Ishikawa (cell line): ENCODE measurements around the gene PTRHD1.
A peak's percentile ranks its signal among the peaks of the same experiment; 100 is the strongest.

ENCODE experiments used
- CEBPB ChIP-seq: IDR thresholded peaks from 2 replicates; pipeline ENCODE4 v1.6.1; 2012
- CREB1 ChIP-seq: IDR thresholded peaks from 2 replicates; pipeline ENCODE4 v1.6.1; 2012; ENCODE audit warnings: low read depth
- EGR1 ChIP-seq: IDR thresholded peaks from 2 replicates; pipeline ENCODE4 v1.6.1; 2012
- EP300 ChIP-seq: IDR thresholded peaks from 2 replicates; pipeline ENCODE4 v1.6.1; 2012; ENCODE audit warnings: borderline replicate concordance
- FOXM1 ChIP-seq: IDR thresholded peaks from 2 replicates; pipeline ENCODE4 v1.6.1; 2012; ENCODE audit warnings: low read depth, borderline replicate concordance
- NFIC ChIP-seq: IDR thresholded peaks from 2 replicates; pipeline ENCODE4 v1.6.1; 2012
- RAD21 ChIP-seq: IDR thresholded peaks from 2 replicates; pipeline ENCODE4 v1.6.1; 2012; ENCODE audit warnings: low read depth
- TAF1 ChIP-seq: IDR thresholded peaks from 2 replicates; pipeline ENCODE4 v1.6.1; 2012; ENCODE audit warnings: low read depth, mild to moderate bottlenecking
- TCF12 ChIP-seq: IDR thresholded peaks from 2 replicates; pipeline ENCODE4 v1.6.1; 2012; ENCODE audit warnings: low read depth
- TEAD4 ChIP-seq: IDR thresholded peaks from 2 replicates; pipeline ENCODE4 v1.6.1; 2012
- YY1 ChIP-seq: IDR thresholded peaks from 2 replicates; pipeline ENCODE4 v1.6.1; 2012; ENCODE audit warnings: low read depth
- ZBTB7A ChIP-seq: IDR thresholded peaks from 2 replicates; pipeline ENCODE4 v1.6.1; 2012; ENCODE audit warnings: low read depth
- TF ChIP-seq, protein P1 (sequence below): IDR thresholded peaks from 2 replicates; pipeline ENCODE4 v1.6.1; 2012; ENCODE audit warnings: low read depth, mild to moderate bottlenecking
- TF ChIP-seq, protein P2 (sequence below): IDR thresholded peaks from 2 replicates; pipeline ENCODE4 v1.6.1; 2012
- TF ChIP-seq, protein P3 (sequence below): IDR thresholded peaks from 2 replicates; pipeline ENCODE4 v1.6.1; 2012

Gene PTRHD1

DNA sequence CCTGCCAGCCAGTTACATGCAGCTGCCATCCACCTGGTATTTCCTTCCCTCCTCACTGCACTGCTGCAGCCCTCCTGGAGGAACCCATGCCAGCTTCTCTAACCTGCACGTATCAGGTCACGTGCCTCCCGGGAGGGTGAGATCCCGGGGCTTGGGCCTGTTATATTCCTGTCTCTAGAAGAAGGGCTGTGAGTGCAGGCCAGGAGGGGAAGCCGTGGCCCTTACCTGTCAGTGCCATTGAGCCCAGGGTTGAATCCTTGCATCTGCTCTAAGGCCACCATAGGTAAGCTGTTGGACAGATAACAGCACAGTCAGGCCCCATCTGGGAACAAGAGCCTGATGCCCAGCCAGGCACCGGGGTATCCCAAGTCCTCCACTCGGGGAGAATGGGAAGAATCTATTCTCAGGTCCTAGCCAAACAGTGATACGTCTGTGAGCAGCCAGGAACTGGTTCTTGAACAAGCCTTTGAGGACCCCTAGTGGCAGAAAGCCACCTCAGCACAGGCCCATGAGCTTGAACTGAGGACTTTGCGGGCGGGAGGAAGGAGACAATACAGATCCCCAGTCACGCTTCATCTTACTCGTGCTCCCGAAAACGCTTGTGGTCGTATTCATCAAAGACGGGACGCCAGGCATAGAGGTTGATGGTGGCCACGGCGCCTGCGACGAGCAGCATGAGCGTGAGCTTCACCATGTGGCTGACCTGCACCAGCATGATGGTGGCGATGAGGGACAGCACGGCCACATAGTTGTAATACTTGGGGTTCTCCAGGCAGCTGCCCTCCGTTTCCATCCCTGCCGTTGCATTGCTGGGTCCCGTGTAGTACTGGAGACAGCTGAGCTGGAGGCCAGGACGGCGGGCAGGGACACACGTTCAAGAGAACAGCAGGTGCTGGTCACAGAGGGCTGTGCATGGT lies 34.4 kb upstream of the PTRHD1 start:
- TF ChIP-seq EGR1 = no peak
- no peak for TF ChIP-seq FOXM1
- TF ChIP-seq, protein P1, sequence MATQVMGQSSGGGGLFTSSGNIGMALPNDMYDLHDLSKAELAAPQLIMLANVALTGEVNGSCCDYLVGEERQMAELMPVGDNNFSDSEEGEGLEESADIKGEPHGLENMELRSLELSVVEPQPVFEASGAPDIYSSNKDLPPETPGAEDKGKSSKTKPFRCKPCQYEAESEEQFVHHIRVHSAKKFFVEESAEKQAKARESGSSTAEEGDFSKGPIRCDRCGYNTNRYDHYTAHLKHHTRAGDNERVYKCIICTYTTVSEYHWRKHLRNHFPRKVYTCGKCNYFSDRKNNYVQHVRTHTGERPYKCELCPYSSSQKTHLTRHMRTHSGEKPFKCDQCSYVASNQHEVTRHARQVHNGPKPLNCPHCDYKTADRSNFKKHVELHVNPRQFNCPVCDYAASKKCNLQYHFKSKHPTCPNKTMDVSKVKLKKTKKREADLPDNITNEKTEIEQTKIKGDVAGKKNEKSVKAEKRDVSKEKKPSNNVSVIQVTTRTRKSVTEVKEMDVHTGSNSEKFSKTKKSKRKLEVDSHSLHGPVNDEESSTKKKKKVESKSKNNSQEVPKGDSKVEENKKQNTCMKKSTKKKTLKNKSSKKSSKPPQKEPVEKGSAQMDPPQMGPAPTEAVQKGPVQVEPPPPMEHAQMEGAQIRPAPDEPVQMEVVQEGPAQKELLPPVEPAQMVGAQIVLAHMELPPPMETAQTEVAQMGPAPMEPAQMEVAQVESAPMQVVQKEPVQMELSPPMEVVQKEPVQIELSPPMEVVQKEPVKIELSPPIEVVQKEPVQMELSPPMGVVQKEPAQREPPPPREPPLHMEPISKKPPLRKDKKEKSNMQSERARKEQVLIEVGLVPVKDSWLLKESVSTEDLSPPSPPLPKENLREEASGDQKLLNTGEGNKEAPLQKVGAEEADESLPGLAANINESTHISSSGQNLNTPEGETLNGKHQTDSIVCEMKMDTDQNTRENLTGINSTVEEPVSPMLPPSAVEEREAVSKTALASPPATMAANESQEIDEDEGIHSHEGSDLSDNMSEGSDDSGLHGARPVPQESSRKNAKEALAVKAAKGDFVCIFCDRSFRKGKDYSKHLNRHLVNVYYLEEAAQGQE = no peak
- no peak for TF ChIP-seq NFIC
- TF ChIP-seq CEBPB = no peak
- no peak for TF ChIP-seq TCF12
- peak; percentile 83 for TF ChIP-seq RAD21
- TF ChIP-seq, protein P2, sequence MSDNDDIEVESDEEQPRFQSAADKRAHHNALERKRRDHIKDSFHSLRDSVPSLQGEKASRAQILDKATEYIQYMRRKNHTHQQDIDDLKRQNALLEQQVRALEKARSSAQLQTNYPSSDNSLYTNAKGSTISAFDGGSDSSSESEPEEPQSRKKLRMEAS = peak; percentile 39; the same call in 1 of the 2 replicates
- TF ChIP-seq EP300 = no peak
- TF ChIP-seq, protein P3, sequence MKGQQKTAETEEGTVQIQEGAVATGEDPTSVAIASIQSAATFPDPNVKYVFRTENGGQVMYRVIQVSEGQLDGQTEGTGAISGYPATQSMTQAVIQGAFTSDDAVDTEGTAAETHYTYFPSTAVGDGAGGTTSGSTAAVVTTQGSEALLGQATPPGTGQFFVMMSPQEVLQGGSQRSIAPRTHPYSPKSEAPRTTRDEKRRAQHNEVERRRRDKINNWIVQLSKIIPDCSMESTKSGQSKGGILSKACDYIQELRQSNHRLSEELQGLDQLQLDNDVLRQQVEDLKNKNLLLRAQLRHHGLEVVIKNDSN = peak; percentile 81
- no peak for TF ChIP-seq ZBTB7A
- no peak for TF ChIP-seq TEAD4
- TF ChIP-seq CREB1 = no peak
- TF ChIP-seq TAF1 = no peak
- no peak for TF ChIP-seq YY1

DNA sequence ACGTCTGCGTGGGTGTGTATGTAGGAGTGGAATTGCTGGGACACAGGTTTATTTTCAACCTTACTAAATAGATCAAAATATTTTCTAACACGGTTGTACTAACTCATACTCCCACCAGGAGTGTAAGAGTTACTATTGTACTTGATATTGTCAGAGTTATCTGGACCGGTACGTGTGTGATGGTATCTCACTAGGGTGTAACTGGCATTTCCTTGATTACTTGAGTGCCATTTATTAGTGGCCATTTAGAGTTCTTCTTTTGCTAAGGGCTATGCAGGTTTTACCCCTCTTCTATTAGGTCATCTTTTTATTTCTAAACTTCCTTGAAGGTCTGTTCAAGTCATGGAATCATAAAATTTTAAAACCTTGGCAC lies 33.6 kb upstream of the PTRHD1 start:
- TF ChIP-seq YY1 = no peak

DNA sequence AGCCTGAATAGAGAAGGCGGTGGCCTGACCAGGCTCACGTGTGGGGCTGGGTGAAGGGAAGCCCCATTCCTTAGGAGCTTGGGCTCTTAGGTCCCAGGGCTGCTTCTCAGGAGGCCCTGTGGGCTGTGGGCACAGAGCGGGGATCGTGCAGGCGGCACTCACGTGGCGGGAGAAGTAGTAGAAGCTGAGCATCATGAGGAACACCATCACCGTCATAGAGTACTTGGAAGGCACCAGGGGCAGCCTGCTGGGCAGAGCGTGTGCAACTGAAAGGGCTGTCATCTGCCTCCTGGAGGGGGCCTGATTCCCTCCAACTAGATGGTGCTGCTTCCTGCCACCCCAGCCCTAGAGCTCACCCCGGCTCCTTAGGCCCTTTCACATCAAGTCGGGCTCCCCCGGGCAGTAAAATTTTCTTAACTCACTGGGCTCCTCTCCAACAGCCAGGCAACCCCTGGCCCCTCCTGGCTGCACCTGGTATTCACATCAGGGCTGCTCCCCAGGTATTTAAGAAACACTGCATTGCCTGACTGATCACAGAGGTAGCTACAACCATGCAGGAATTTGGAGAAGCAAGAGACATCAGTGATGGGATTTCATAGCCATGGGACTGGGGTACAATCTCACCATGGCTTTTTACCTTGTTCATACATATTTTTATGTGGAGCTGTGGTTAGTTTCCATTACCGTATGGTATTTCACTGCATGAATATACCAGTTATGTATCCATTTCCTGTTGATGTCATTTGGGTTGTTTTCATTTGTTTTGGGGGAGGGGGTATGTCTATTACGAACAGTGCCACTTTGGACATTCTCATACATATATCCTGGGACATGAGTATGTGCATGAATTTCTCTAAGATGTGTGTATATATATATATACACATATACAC lies 32.9 kb upstream of the PTRHD1 start:
- TF ChIP-seq TEAD4 = peak; percentile 62
- peak; percentile 64 for TF ChIP-seq NFIC
- TF ChIP-seq ZBTB7A = no peak
- peak; percentile 93 for TF ChIP-seq TCF12
- TF ChIP-seq, protein P2 = no peak
- TF ChIP-seq FOXM1 = peak; percentile 52; the same call in 1 of the 2 replicates
- TF ChIP-seq EP300 = peak; percentile 56; the same call in 1 of the 2 replicates
- no peak for TF ChIP-seq RAD21
- no peak for TF ChIP-seq CREB1
- TF ChIP-seq CEBPB = no peak
- TF ChIP-seq, protein P3 = no peak

DNA sequence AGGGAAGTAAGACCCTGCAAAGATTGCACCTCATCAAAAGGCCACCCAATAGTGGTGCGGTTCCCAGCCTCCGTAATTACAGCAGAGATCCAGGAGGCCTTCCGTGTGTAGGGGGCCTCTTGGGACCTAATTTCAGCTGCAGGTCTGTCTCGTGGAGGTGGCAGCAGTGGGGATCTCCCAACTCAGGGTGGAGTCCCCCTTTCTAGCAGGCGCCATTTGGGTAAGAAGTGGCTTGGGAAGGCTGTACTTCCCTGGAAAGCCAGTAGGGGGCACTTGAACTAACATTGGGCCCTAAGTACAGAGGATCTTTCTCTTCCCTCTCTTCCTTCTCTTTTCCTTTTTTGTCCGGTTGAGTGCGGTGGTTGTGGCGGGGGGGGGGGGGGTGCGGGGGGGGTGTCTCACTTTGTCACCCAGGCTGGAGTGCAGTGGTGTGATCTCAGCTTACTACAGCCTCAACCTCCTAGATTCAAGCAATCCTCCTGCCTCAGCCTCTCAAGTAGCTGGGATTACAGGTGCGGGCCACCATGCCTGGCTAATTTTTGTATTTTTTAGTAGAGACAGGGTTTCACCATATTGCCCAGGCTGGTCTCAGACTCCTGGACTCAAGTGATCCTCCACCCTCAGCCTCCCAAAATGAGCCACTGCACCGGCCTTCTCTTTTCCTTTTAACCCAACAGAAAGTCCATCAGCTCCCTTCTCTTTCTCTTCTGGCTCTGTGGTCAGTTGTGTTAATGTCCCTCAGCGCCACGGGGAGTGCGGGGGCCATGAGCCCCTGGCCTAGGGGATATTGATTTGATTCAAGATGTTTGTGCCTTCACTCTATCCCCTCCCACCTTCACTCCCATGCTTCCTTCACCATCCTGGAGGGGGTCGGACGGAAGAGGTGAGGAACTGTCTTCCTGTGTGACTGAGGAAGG lies 32.0 kb upstream of the PTRHD1 start:
- TF ChIP-seq TEAD4 (no peak), RAD21 (peak; percentile 2; the same call in 1 of the 2 replicates)

DNA sequence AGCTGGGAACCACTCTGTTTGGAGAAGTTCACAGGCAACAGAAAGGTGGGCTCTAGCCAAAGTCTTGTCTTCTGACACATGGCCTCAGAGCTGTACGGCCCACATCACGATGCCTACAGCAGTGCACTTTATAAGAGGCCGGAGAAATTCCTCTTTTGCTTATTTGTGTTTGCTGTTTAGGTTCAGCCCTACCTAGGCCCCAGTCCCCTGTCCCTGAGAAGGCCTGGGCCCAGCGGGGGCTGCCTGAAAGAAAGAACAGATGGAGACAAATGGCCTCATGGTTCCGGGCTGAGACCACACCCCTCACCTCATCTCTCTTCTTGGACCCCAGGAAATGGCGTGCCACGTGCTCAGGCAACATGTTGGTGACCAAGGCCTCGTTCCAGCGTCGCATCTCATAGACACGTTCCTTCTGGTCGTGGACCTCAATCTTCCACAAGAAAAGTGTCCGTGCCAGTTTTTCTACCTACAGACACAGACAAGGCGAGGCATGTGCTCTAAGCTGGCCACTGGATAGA lies 30.9 kb upstream of the PTRHD1 start:
- TF ChIP-seq FOXM1 = no peak
- TF ChIP-seq, protein P2 = no peak
- no peak for TF ChIP-seq EGR1
- no peak for TF ChIP-seq TEAD4
- TF ChIP-seq NFIC = no peak
- TF ChIP-seq CEBPB = no peak
- TF ChIP-seq, protein P1 = no peak
- no peak for TF ChIP-seq RAD21
- no peak for TF ChIP-seq CREB1
- TF ChIP-seq YY1 = no peak
- TF ChIP-seq, protein P3 = no peak
- no peak for TF ChIP-seq TAF1
- no peak for TF ChIP-seq ZBTB7A
- TF ChIP-seq TCF12 = no peak
- no peak for TF ChIP-seq EP300
